GM18907 (cell line): ENCODE results near the gene SPRR2F.

ENCODE experiments used
- ATAC-seq: cut with Tn5 transposase; IDR thresholded peaks from one replicate; pipeline ENCODE4 v1.9.1; 2021; ENCODE audit warnings: mild to moderate bottlenecking, moderate library complexity; ENCODE audit not compliant: unreplicated experiment

SPRR2F gene

DNA sequence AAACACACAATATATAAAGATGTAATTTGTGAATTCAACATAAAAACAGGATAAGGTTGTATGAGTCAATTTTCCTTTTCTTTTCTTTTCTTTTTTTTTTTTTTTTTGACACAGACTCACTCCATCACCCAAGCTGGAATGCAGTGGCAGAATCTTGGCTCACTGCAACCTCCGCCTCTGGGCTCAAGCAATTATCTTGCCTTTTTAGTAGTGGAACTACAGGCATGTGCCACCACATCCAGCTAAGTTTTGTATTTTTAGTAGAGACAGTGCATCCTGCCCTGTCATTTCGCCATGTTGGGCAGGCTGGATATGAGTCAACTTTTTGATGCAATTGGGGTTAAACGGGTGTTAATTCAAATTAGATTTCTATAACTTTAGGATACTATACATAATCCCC lies 31.6 kb downstream of the SPRR2F start:
- no peak for ATAC-seq

- ATAC-seq: no peak
These were observed 40.2 kb downstream of the SPRR2F start for GRCh38 chr1:153072806-153073726.

GRCh38 chr1:153071511-153071910 lies 41.8 kb downstream of the SPRR2F start, which contains the start of gene SPRR2B:
SPRR2B (minus strand) TSS chr1:153071611; CDS start chr1:153070839, 772 bp downstream.
- no peak for ATAC-seq

GRCh38 chr1:153070243-153070642 lies 43.1 kb downstream of the SPRR2F start:
- ATAC-seq: no peak
